HepG2 (cell line): ENCODE measurements around the gene PRSS53. TPM values are rescaled to one million over a fixed set of nuclear protein-coding genes. Genes with fewer than 3 reads are reported as not detected.

ENCODE experiments used
- GABPB1 ChIP-seq: IDR thresholded peaks from 2 replicates; pipeline ENCODE4 v1.6.1; 2016; ENCODE audit warnings: mild to moderate bottlenecking, missing genetic modification reagents, moderate library complexity, missing compliant biosample characterization
- HDAC2 ChIP-seq: sonication (generic); formaldehyde crosslinking; IDR thresholded peaks from 2 replicates; pipeline ENCODE4 v1.4.0; 2020; ENCODE audit warnings: missing genetic modification reagents
- HES4 ChIP-seq: sonication (generic); formaldehyde crosslinking; IDR thresholded peaks from 2 replicates; pipeline ENCODE4 v1.9.0; 2021; ENCODE audit warnings: mild to moderate bottlenecking, missing genetic modification reagents, borderline replicate concordance
- MED1 ChIP-seq: sonication (generic); formaldehyde crosslinking; IDR thresholded peaks from 2 replicates; pipeline ENCODE4 v1.4.0; 2020; ENCODE audit warnings: missing genetic modification reagents
- MEIS2 ChIP-seq: sonication (generic); formaldehyde crosslinking; IDR thresholded peaks from 2 replicates; pipeline ENCODE4 v1.9.0; 2021; ENCODE audit warnings: mild to moderate bottlenecking, missing genetic modification reagents
- NFE2L2 ChIP-seq: fragments of 150-350 bp; IDR thresholded peaks from 2 replicates; pipeline ENCODE4 v1.6.1; 2014; ENCODE audit warnings: low read length
- SOX13 ChIP-seq, 3 experiments: fragments of 450-650 bp in 1 of 3; sonication (generic) in 1 of 3; formaldehyde crosslinking in 1 of 3; IDR thresholded peaks in 2 of 3; conservative IDR thresholded peaks in 1 of 3; 2 replicates each; pipeline versions ENCODE4 v1.5.0 to v1.6.1; 2016 to 2020; ENCODE audit warnings: antibody characterized with exemption in 1 of 3, mild to moderate bottlenecking in 1 of 3, missing compliant biosample characterization in 1 of 3, missing genetic modification reagents in 1 of 3, moderate library complexity in 1 of 3
- ZFP41 ChIP-seq: sonication (generic); formaldehyde crosslinking; IDR thresholded peaks from 2 replicates; pipeline ENCODE4 v1.4.0; 2020; ENCODE audit warnings: mild to moderate bottlenecking, missing genetic modification reagents, borderline replicate concordance
- ZKSCAN1 ChIP-seq: fragments of 150-350 bp; IDR thresholded peaks from 2 replicates; pipeline ENCODE4 v1.6.1; 2014; ENCODE audit warnings: low read length
- ZNF672 ChIP-seq: sonication (generic); formaldehyde crosslinking; IDR thresholded peaks from 2 replicates; pipeline ENCODE4 v1.8.1; 2022; ENCODE audit warnings: missing genetic modification reagents
- polyA plus RNA-seq, 8 experiments: library from polyadenylated mRNA; depleted of rRNA in 3 of 8; stranded (reverse) in 7 of 8; unstranded in 1 of 8; fragments of >200 nt; fragmentation: Illumina TruSeq in 4 of 8; extraction: Trizol in 4 of 8; gene quantifications; 2 replicates each; pipeline versions ENCODE4 v1.2.1 to v1.2.3, GENCODE V29; 2011 to 2016; ENCODE audit warnings: low read depth in 4 of 8, missing spikeins in 1 of 8, mixed read lengths in 1 of 8; ENCODE audit not compliant: insufficient read depth in 1 of 8
- total RNA-seq, 5 experiments: library from RNA; depleted of rRNA; stranded (reverse); fragments of >200 nt; fragmentation: Illumina TruSeq; extraction: Trizol; gene quantifications; 2 replicates each; pipeline ENCODE4 v1.2.3, GENCODE V29; 2016; ENCODE audit warnings: low read depth in 1 of 5
- TF ChIP-seq, protein P1 (sequence below): sonication (generic); formaldehyde crosslinking; IDR thresholded peaks from 2 replicates; pipeline ENCODE4 v1.5.0; 2020; ENCODE audit warnings: mild to moderate bottlenecking, missing genetic modification reagents
- TF ChIP-seq, protein P2 (sequence below): sonication (generic); formaldehyde crosslinking; conservative IDR thresholded peaks from 2 replicates; pipeline ENCODE4 v1.8.0; 2022; ENCODE audit warnings: missing genetic modification reagents
- TF ChIP-seq, protein P3 (sequence below): sonication (generic); formaldehyde crosslinking; IDR thresholded peaks from 2 replicates; pipeline ENCODE4 v1.8.1; 2022; ENCODE audit warnings: mild to moderate bottlenecking, missing genetic modification reagents
- TF ChIP-seq, protein P4 (sequence below): sonication (generic); formaldehyde crosslinking; IDR thresholded peaks from 2 replicates; pipeline ENCODE4 v1.5.0; 2020; ENCODE audit warnings: missing genetic modification reagents
- TF ChIP-seq, protein P5 (sequence below): sonication (generic); formaldehyde crosslinking; conservative IDR thresholded peaks from 2 replicates; pipeline ENCODE4 v1.4.0; 2020; ENCODE audit warnings: missing genetic modification reagents
- TF ChIP-seq, protein P6 (sequence below): sonication (generic); formaldehyde crosslinking; IDR thresholded peaks from 2 replicates; pipeline ENCODE4 v1.4.0; 2020; ENCODE audit warnings: missing genetic modification reagents

The PRSS53 gene
- total and polyA plus RNA-seq, 2 of the 13 experiments (the other 11 are each of a cell fraction or from before 2014, with no cell fraction given): 2.2 to 7.4 TPM

DNA sequence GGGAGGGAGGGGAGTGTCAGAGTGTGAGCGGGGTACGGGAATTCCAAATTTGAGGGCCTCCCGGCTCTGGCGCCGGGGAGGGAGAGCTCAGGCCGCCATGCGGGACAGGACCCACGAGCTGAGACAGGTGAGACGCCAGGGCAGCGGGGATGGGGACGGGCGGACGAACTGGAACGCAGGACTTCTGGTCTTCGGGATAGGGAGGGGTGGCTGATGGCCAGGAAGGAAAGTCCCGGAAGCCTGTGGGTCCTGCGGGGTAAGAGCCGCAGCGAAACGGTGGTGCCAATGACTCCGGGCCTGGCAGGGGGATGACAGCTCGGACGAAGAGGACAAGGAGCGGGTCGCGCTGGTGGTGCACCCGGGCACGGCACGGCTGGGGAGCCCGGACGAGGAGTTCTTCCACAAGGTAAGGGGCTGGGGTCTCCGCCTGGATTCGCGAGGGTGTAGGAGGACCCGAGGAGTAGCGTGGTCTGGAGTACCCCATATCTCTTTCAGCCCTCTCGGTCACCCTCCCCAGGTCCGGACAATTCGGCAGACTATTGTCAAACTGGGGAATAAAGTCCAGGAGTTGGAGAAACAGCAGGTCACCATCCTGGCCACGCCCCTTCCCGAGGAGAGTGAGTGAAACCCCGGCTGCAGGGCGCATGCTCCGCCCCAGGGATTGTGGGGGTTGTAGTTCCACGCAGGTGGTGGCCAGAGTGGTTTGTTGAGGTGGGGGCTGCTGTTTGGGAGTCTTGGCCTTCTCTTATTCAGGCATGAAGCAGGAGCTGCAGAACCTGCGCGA lies 54.8 kb downstream of the PRSS53 start (continued):
- TF ChIP-seq, protein P1, sequence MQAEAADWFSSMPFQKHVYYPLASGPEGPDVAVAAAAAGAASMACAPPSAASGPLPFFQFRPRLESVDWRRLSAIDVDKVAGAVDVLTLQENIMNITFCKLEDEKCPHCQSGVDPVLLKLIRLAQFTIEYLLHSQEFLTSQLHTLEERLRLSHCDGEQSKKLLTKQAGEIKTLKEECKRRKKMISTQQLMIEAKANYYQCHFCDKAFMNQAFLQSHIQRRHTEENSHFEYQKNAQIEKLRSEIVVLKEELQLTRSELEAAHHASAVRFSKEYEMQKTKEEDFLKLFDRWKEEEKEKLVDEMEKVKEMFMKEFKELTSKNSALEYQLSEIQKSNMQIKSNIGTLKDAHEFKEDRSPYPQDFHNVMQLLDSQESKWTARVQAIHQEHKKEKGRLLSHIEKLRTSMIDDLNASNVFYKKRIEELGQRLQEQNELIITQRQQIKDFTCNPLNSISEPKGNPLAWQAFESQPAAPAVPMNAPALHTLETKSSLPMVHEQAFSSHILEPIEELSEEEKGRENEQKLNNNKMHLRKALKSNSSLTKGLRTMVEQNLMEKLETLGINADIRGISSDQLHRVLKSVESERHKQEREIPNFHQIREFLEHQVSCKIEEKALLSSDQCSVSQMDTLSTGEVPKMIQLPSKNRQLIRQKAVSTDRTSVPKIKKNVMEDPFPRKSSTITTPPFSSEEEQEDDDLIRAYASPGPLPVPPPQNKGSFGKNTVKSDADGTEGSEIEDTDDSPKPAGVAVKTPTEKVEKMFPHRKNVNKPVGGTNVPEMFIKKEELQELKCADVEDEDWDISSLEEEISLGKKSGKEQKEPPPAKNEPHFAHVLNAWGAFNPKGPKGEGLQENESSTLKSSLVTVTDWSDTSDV: no peak; the same call in none of the 2 replicates
- TF ChIP-seq ZNF672 (0 out of 2 replicates have a peak, but pooled peaks have one; percentile 26), HDAC2 (CRISPR knock-in tag) (0 out of 2 replicates have a peak, but pooled peaks have one; percentile 17), ZKSCAN1 (no peak), MEIS2 (CRISPR knock-in tag) (0 out of 2 replicates have a peak, but pooled peaks have one; percentile 30), NFE2L2 (no peak), MED1 (CRISPR knock-in tag) (peak; percentile 71), GABPB1 (peak; percentile 82), SOX13 (IDR thresholded peaks at IDR 0.05) (no peak), SOX13 (CRISPR knock-in tag; conservative IDR thresholded peaks at IDR 0.05 in 1 of 2, IDR thresholded peaks at IDR 0.05 in 1 of 2) (peak in 1 of 2 experiments; percentile 43; a peak in 2 of 4 replicates), ZFP41 (CRISPR knock-in tag) (no peak), HES4 (CRISPR knock-in tag) (0 out of 2 replicates have a peak, but pooled peaks have one; percentile 70)
- TF ChIP-seq, protein P2, sequence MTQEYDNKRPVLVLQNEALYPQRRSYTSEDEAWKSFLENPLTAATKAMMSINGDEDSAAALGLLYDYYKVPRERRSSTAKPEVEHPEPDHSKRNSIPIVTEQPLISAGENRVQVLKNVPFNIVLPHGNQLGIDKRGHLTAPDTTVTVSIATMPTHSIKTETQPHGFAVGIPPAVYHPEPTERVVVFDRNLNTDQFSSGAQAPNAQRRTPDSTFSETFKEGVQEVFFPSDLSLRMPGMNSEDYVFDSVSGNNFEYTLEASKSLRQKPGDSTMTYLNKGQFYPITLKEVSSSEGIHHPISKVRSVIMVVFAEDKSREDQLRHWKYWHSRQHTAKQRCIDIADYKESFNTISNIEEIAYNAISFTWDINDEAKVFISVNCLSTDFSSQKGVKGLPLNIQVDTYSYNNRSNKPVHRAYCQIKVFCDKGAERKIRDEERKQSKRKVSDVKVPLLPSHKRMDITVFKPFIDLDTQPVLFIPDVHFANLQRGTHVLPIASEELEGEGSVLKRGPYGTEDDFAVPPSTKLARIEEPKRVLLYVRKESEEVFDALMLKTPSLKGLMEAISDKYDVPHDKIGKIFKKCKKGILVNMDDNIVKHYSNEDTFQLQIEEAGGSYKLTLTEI (CRISPR knock-in tag): no peak
- TF ChIP-seq, protein P3, sequence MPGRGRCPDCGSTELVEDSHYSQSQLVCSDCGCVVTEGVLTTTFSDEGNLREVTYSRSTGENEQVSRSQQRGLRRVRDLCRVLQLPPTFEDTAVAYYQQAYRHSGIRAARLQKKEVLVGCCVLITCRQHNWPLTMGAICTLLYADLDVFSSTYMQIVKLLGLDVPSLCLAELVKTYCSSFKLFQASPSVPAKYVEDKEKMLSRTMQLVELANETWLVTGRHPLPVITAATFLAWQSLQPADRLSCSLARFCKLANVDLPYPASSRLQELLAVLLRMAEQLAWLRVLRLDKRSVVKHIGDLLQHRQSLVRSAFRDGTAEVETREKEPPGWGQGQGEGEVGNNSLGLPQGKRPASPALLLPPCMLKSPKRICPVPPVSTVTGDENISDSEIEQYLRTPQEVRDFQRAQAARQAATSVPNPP (CRISPR knock-in tag): no peak
- TF ChIP-seq, protein P4, sequence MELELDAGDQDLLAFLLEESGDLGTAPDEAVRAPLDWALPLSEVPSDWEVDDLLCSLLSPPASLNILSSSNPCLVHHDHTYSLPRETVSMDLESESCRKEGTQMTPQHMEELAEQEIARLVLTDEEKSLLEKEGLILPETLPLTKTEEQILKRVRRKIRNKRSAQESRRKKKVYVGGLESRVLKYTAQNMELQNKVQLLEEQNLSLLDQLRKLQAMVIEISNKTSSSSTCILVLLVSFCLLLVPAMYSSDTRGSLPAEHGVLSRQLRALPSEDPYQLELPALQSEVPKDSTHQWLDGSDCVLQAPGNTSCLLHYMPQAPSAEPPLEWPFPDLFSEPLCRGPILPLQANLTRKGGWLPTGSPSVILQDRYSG (CRISPR knock-in tag): no peak
- TF ChIP-seq, protein P5, sequence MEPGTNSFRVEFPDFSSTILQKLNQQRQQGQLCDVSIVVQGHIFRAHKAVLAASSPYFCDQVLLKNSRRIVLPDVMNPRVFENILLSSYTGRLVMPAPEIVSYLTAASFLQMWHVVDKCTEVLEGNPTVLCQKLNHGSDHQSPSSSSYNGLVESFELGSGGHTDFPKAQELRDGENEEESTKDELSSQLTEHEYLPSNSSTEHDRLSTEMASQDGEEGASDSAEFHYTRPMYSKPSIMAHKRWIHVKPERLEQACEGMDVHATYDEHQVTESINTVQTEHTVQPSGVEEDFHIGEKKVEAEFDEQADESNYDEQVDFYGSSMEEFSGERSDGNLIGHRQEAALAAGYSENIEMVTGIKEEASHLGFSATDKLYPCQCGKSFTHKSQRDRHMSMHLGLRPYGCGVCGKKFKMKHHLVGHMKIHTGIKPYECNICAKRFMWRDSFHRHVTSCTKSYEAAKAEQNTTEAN (CRISPR knock-in tag): peak; percentile 65; the same call in 1 of the 2 replicates
- TF ChIP-seq, protein P6, sequence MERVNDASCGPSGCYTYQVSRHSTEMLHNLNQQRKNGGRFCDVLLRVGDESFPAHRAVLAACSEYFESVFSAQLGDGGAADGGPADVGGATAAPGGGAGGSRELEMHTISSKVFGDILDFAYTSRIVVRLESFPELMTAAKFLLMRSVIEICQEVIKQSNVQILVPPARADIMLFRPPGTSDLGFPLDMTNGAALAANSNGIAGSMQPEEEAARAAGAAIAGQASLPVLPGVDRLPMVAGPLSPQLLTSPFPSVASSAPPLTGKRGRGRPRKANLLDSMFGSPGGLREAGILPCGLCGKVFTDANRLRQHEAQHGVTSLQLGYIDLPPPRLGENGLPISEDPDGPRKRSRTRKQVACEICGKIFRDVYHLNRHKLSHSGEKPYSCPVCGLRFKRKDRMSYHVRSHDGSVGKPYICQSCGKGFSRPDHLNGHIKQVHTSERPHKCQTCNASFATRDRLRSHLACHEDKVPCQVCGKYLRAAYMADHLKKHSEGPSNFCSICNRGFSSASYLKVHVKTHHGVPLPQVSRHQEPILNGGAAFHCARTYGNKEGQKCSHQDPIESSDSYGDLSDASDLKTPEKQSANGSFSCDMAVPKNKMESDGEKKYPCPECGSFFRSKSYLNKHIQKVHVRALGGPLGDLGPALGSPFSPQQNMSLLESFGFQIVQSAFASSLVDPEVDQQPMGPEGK (CRISPR knock-in tag): peak; percentile 50; the same call in 1 of the 2 replicates
